HepG2 (cell line): Measurements from ENCODE around the gene TMEM222. TPM values are rescaled to one million over a fixed set of nuclear protein-coding genes. Genes with fewer than 3 reads are reported as not detected.
A peak's percentile ranks its signal among the peaks of the same experiment; 100 is the strongest.

ENCODE experiments used
- CBX2 ChIP-seq, 2 experiments: fragments of 200-600 bp in 1 of 2; sonication (generic); formaldehyde crosslinking in 1 of 2; IDR thresholded peaks; 2 replicates each; pipeline versions ENCODE4 v1.7.0 to v1.8.1; 2018 to 2022; ENCODE audit warnings: low read depth in 2 of 2, low read length in 1 of 2, mild to moderate bottlenecking in 1 of 2, missing genetic modification reagents in 1 of 2
- CC2D1A ChIP-seq: sonication (generic); formaldehyde crosslinking; IDR thresholded peaks from 2 replicates; pipeline ENCODE4 v1.8.1; 2023; ENCODE audit warnings: mild to moderate bottlenecking, missing genetic modification reagents
- GABPB1 ChIP-seq: IDR thresholded peaks from 2 replicates; pipeline ENCODE4 v1.6.1; 2016; ENCODE audit warnings: mild to moderate bottlenecking, missing genetic modification reagents, moderate library complexity, missing compliant biosample characterization
- IRX3 ChIP-seq: sonication (generic); formaldehyde crosslinking; IDR thresholded peaks from 2 replicates; pipeline ENCODE4 v1.8.1; 2023; ENCODE audit warnings: mild to moderate bottlenecking, low read depth, missing genetic modification reagents, borderline replicate concordance
- MYNN ChIP-seq: sonication (generic); formaldehyde crosslinking; IDR thresholded peaks from 2 replicates; pipeline ENCODE4 v1.4.0; 2020; ENCODE audit warnings: mild to moderate bottlenecking, low read depth, missing genetic modification reagents
- NFE2 ChIP-seq: sonication (generic); formaldehyde crosslinking; IDR thresholded peaks from 2 replicates; pipeline ENCODE4 v1.4.0; 2020; ENCODE audit warnings: missing genetic modification reagents
- POGZ ChIP-seq: sonication (generic); formaldehyde crosslinking; IDR thresholded peaks from 2 replicates; pipeline ENCODE4 v1.4.0; 2020; ENCODE audit warnings: mild to moderate bottlenecking, missing genetic modification reagents
- SOX6 ChIP-seq, 2 experiments: fragments of 450-650 bp in 1 of 2; sonication (generic) in 1 of 2; formaldehyde crosslinking in 1 of 2; IDR thresholded peaks; 2 replicates each; pipeline versions ENCODE4 v1.4.0 to v1.6.1; 2017 to 2020; ENCODE audit warnings: antibody characterized with exemption in 1 of 2, mild to moderate bottlenecking in 1 of 2, missing genetic modification reagents in 1 of 2
- SPEN ChIP-seq: sonication (generic); formaldehyde crosslinking; IDR thresholded peaks from 2 replicates; pipeline ENCODE4 v1.5.1; 2020; ENCODE audit warnings: low read depth, mild to moderate bottlenecking, missing genetic modification reagents
- YEATS4 ChIP-seq: sonication (generic); formaldehyde crosslinking; IDR thresholded peaks from 2 replicates; pipeline ENCODE4 v1.4.0; 2020; ENCODE audit warnings: missing genetic modification reagents, borderline replicate concordance
- ZIK1 ChIP-seq: sonication (generic); formaldehyde crosslinking; IDR thresholded peaks from 2 replicates; pipeline ENCODE4 v1.5.0; 2020; ENCODE audit warnings: mild to moderate bottlenecking, low read depth, missing genetic modification reagents, borderline replicate concordance
- ZNF10 ChIP-seq: sonication (generic); formaldehyde crosslinking; IDR thresholded peaks from 2 replicates; pipeline ENCODE4 v1.4.0; 2020; ENCODE audit warnings: mild to moderate bottlenecking, low read depth, missing genetic modification reagents, borderline replicate concordance
- ZNF569 ChIP-seq: sonication (generic); formaldehyde crosslinking; IDR thresholded peaks from 2 replicates; pipeline ENCODE4 v1.5.0; 2020; ENCODE audit warnings: mild to moderate bottlenecking, missing genetic modification reagents, moderate library complexity, borderline replicate concordance
- polyA plus RNA-seq, 8 experiments: library from polyadenylated mRNA; depleted of rRNA in 3 of 8; stranded (reverse) in 7 of 8; unstranded in 1 of 8; fragments of >200 nt; fragmentation: Illumina TruSeq in 4 of 8; extraction: Trizol in 4 of 8; gene quantifications; 2 replicates each; pipeline versions ENCODE4 v1.2.1 to v1.2.3, GENCODE V29; 2011 to 2016; ENCODE audit warnings: low read depth in 4 of 8, missing spikeins in 1 of 8, mixed read lengths in 1 of 8; ENCODE audit not compliant: insufficient read depth in 1 of 8
- total RNA-seq, 5 experiments: library from RNA; depleted of rRNA; stranded (reverse); fragments of >200 nt; fragmentation: Illumina TruSeq; extraction: Trizol; gene quantifications; 2 replicates each; pipeline ENCODE4 v1.2.3, GENCODE V29; 2016; ENCODE audit warnings: low read depth in 1 of 5
- TF ChIP-seq, protein P1 (sequence below): IDR thresholded peaks from 2 replicates; pipeline ENCODE4 v1.6.1; 2016; ENCODE audit warnings: missing compliant biosample characterization, missing genetic modification reagents, borderline replicate concordance
- TF ChIP-seq, protein P2 (sequence below): sonication (generic); formaldehyde crosslinking; IDR thresholded peaks from 2 replicates; pipeline ENCODE4 v1.4.0; 2020; ENCODE audit warnings: low read depth, missing genetic modification reagents
- TF ChIP-seq, protein P3 (sequence below): sonication (generic); formaldehyde crosslinking; IDR thresholded peaks from 2 replicates; pipeline ENCODE4 v1.4.0; 2020; ENCODE audit warnings: low read depth, mild to moderate bottlenecking, missing genetic modification reagents
- TF ChIP-seq, protein P4 (sequence below): IDR thresholded peaks from 2 replicates; pipeline ENCODE4 v1.6.1; 2016

Gene TMEM222
- total and polyA plus RNA-seq, 2 of the 13 experiments (the other 11 are each of a cell fraction or from before 2014, with no cell fraction given), result 22.7 to 29.6 TPM

DNA sequence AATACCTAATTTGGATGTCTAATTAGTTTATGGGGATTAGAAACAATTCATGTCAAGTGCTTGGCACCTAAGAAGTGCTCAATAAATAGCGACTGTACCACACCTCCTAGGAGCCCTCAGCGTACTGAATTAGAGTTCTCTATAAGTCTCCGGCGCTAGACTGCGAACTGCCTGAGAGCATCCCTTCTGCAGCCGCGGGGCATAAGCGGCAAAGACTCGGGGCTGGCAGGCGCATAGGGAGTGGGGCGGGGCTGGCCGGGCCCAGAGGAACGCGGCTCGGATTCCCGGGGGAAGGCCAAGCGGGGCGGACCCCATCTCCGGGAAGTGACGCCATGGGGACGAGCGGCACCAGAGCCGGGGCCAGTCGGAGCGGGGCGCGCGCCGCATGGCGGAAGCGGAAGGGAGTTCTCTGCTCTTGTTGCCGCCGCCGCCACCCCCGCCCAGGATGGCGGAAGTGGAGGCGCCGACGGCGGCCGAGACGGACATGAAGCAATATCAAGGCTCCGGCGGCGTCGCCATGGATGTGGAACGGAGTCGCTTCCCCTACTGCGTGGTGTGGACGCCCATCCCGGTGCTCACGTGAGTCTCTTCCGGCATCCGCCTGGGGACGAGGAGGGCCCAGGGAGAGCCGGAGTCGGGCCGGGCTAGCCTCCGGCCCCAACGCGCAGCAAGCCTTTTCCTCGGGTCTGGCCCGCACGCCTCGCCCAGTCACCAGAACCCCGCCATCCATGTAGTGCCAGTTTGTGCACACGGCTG lies at the start of gene TMEM222 (continued):
- TF ChIP-seq, protein P1, sequence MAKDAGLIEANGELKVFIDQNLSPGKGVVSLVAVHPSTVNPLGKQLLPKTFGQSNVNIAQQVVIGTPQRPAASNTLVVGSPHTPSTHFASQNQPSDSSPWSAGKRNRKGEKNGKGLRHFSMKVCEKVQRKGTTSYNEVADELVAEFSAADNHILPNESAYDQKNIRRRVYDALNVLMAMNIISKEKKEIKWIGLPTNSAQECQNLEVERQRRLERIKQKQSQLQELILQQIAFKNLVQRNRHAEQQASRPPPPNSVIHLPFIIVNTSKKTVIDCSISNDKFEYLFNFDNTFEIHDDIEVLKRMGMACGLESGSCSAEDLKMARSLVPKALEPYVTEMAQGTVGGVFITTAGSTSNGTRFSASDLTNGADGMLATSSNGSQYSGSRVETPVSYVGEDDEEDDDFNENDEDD, result peak; percentile 87
- TF ChIP-seq SPEN (CRISPR knock-in tag), result peak; percentile 98
- TF ChIP-seq CBX2 (IDR thresholded peaks at IDR 0.05; ENCODE audit: low read depth, low read length), result no peak
- no peak for TF ChIP-seq CBX2 (CRISPR knock-in tag; IDR thresholded peaks at IDR 0.05; ENCODE audit: low read depth)
- TF ChIP-seq, protein P2, sequence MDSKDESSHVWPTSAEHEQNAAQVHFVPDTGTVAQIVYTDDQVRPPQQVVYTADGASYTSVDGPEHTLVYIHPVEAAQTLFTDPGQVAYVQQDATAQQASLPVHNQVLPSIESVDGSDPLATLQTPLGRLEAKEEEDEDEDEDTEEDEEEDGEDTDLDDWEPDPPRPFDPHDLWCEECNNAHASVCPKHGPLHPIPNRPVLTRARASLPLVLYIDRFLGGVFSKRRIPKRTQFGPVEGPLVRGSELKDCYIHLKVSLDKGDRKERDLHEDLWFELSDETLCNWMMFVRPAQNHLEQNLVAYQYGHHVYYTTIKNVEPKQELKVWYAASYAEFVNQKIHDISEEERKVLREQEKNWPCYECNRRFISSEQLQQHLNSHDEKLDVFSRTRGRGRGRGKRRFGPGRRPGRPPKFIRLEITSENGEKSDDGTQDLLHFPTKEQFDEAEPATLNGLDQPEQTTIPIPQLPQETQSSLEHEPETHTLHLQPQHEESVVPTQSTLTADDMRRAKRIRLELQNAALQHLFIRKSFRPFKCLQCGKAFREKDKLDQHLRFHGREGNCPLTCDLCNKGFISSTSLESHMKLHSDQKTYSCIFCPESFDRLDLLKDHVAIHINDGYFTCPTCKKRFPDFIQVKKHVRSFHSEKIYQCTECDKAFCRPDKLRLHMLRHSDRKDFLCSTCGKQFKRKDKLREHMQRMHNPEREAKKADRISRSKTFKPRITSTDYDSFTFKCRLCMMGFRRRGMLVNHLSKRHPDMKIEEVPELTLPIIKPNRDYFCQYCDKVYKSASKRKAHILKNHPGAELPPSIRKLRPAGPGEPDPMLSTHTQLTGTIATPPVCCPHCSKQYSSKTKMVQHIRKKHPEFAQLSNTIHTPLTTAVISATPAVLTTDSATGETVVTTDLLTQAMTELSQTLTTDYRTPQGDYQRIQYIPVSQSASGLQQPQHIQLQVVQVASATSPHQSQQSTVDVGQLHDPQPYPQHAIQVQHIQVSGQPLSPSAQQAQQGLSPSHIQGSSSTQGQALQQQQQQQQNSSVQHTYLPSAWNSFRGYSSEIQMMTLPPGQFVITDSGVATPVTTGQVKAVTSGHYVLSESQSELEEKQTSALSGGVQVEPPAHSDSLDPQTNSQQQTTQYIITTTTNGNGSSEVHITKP (CRISPR knock-in tag), result peak; percentile 81; the same call in 1 of the 2 replicates
- TF ChIP-seq ZNF10 (CRISPR knock-in tag), result no peak
- TF ChIP-seq NFE2 (CRISPR knock-in tag), result no peak
- peak; percentile 95 for TF ChIP-seq YEATS4
- TF ChIP-seq CC2D1A, result no peak
- TF ChIP-seq IRX3 (CRISPR knock-in tag), result no peak
- peak; percentile 60; the same call in 1 of the 2 replicates for TF ChIP-seq ZIK1
- no peak for TF ChIP-seq MYNN (CRISPR knock-in tag)
- TF ChIP-seq GABPB1 (CRISPR knock-in tag), result peak; percentile 99
- peak; percentile 99 for TF ChIP-seq POGZ
- TF ChIP-seq, protein P3, sequence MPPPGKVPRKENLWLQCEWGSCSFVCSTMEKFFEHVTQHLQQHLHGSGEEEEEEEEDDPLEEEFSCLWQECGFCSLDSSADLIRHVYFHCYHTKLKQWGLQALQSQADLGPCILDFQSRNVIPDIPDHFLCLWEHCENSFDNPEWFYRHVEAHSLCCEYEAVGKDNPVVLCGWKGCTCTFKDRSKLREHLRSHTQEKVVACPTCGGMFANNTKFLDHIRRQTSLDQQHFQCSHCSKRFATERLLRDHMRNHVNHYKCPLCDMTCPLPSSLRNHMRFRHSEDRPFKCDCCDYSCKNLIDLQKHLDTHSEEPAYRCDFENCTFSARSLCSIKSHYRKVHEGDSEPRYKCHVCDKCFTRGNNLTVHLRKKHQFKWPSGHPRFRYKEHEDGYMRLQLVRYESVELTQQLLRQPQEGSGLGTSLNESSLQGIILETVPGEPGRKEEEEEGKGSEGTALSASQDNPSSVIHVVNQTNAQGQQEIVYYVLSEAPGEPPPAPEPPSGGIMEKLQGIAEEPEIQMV (CRISPR knock-in tag), result 0 out of 2 replicates have a peak, but pooled peaks have one; percentile 47
- no peak for TF ChIP-seq SOX6 (IDR thresholded peaks at IDR 0.05)
- TF ChIP-seq SOX6 (CRISPR knock-in tag; IDR thresholded peaks at IDR 0.05), result peak; percentile 77
- TF ChIP-seq, protein P4, sequence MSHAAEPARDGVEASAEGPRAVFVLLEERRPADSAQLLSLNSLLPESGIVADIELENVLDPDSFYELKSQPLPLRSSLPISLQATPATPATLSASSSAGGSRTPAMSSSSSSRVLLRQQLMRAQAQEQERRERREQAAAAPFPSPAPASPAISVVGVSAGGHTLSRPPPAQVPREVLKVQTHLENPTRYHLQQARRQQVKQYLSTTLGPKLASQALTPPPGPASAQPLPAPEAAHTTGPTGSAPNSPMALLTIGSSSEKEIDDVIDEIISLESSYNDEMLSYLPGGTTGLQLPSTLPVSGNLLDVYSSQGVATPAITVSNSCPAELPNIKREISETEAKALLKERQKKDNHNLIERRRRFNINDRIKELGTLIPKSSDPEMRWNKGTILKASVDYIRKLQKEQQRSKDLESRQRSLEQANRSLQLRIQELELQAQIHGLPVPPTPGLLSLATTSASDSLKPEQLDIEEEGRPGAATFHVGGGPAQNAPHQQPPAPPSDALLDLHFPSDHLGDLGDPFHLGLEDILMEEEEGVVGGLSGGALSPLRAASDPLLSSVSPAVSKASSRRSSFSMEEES (CRISPR knock-in tag), result no peak
- peak; percentile 39; the same call in 1 of the 2 replicates for TF ChIP-seq ZNF569 (CRISPR knock-in tag)
